Neural progenitor cell (in vitro differentiated cells): ENCODE results near the gene EDN3. TPM values are rescaled to one million over a fixed set of nuclear protein-coding genes. Genes with fewer than 3 reads are reported as not detected.

Experiments used
- DNase-seq: peaks from one replicate; pipeline ENCODE4 v3.0.0-alpha.2; 2016; ENCODE audit warnings: low spot score
- H2AFZ ChIP-seq: fragments of 200-600 bp; sonication (generic); replicated peaks from 2 replicates; pipeline ENCODE4 v1.6.1; 2016; ENCODE audit warnings: antibody characterized with exemption
- H3F3A ChIP-seq: fragments of 200-600 bp; sonication (generic); 2 replicates; pipeline ENCODE4 v1.6.1; 2016; ENCODE audit warnings: antibody characterized with exemption, low read depth
- H3K27ac ChIP-seq: fragments of 200-600 bp; sonication (generic); 2 replicates; pipeline ENCODE4 v1.5.1; 2016; ENCODE audit warnings: mild to moderate bottlenecking
- H3K27me3 ChIP-seq: fragments of 200-600 bp; sonication (generic); 2 replicates; pipeline ENCODE4 v1.6.1; 2016; ENCODE audit warnings: mild to moderate bottlenecking, moderate library complexity
- H3K36me3 ChIP-seq: fragments of 200-600 bp; sonication (generic); 2 replicates; pipeline ENCODE4 v1.5.1; 2016
- H3K4me1 ChIP-seq: fragments of 200-600 bp; sonication (generic); 2 replicates; pipeline ENCODE4 v1.6.1; 2016; ENCODE audit warnings: mixed run types
- H3K4me2 ChIP-seq: fragments of 200-600 bp; sonication (generic); 2 replicates; pipeline ENCODE4 v1.6.1; 2016
- H3K4me3 ChIP-seq: fragments of 200-600 bp; sonication (generic); 2 replicates; pipeline ENCODE4 v1.5.1; 2016
- H3K79me2 ChIP-seq: fragments of 200-600 bp; sonication (generic); 2 replicates; pipeline ENCODE4 v1.6.1; 2016; ENCODE audit warnings: low read depth
- H3K9ac ChIP-seq: fragments of 200-600 bp; sonication (generic); 2 replicates; pipeline ENCODE4 v1.6.1; 2016
- H3K9me3 ChIP-seq: fragments of 200-600 bp; sonication (generic); 2 replicates; pipeline ENCODE4 v1.5.1; 2016; ENCODE audit warnings: low read depth
- H4K20me1 ChIP-seq: fragments of 200-600 bp; sonication (generic); 2 replicates; pipeline ENCODE4 v1.6.1; 2016; ENCODE audit warnings: low read depth
- H3K27ac Mint-ChIP-seq: 3 replicates; pipeline ENCODE4 v1.8.0; 2021; ENCODE audit warnings: mixed read lengths
- H3K27me3 Mint-ChIP-seq: 2 replicates; pipeline ENCODE4 v1.8.0; 2022; ENCODE audit warnings: low read depth, mild to moderate bottlenecking, inconsistent platforms, moderate library complexity, mixed read lengths; ENCODE audit not compliant: insufficient read depth
- H3K36me3 Mint-ChIP-seq: 3 replicates; pipeline ENCODE4 v1.8.0; 2021; ENCODE audit warnings: mixed read lengths
- H3K4me1 Mint-ChIP-seq: 3 replicates; pipeline ENCODE4 v1.8.0; 2021; ENCODE audit warnings: mixed read lengths
- H3K4me3 Mint-ChIP-seq: 3 replicates; pipeline ENCODE4 v1.8.0; 2021; ENCODE audit warnings: mild to moderate bottlenecking, moderate library complexity, mixed read lengths
- H3K9me3 Mint-ChIP-seq: 3 replicates; pipeline ENCODE4 v1.8.0; 2020; ENCODE audit warnings: mixed read lengths
- EZH2 ChIP-seq: fragments of 200-600 bp; sonication (generic); IDR thresholded peaks from 2 replicates; pipeline ENCODE4 v1.6.1; 2017; ENCODE audit warnings: antibody characterized with exemption, mild to moderate bottlenecking, moderate library complexity
- EZH2phosphoT487 ChIP-seq: fragments of 200-600 bp; sonication (generic); IDR thresholded peaks from 2 replicates; pipeline ENCODE4 v1.6.1; 2017; ENCODE audit warnings: antibody characterized with exemption
- total RNA-seq: library from RNA; depleted of rRNA; stranded (reverse); fragments of >200 nt; gene quantifications from 2 replicates; pipeline ENCODE4 v1.2.3, GENCODE V29; 2015; ENCODE audit warnings: low replicate concordance
- TF ChIP-seq, protein P1 (sequence below): fragments of 200-600 bp; sonication (generic); IDR thresholded peaks from 2 replicates; pipeline ENCODE4 v1.5.1; 2017; ENCODE audit warnings: antibody characterized with exemption, mild to moderate bottlenecking

Gene EDN3
- total RNA-seq, 1 donor from 2014 or later: not detected

DNA sequence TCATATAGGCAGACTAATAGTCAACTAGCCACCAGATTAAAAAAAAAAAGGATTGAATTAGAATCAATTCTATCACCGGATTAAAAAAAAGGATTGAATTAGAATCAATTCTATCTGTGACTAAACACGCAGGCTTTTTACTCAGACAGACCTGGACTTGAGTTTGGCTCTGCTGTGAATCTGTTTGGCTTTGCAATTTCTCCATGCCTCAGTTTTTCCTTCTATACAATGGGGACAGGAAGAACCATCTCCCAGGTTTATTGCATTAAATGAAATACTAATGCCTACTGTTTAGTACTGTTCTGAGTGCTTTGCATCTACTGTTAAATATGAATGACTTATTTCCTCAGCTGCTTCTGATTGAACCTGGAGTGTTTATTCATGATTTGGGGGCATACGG is 30.0 kb upstream of the EDN3 start:
- Histone ChIP-seq H3K4me3 (no peak overlapping the region), H3K9ac (no peak overlapping the region), H3K36me3 (no peaks in the 10 kb centered on the region), H3K4me2 (no peak overlapping the region), H3K4me1 (peaks cover 24% of the 10 kb centered on the region), H3K79me2 (no peaks in the 10 kb centered on the region), H3F3A (peaks cover 26% of the 10 kb centered on the region), H4K20me1 (no peaks in the 10 kb centered on the region), H3K9me3 (no peaks in the 10 kb centered on the region), H2AFZ (no peak overlapping the region), H3K27me3 (peaks cover 5% of the 10 kb centered on the region), H3K27ac (no peak overlapping the region)
- Mint-ChIP-seq H3K36me3 (no peaks in the 10 kb centered on the region), H3K27me3 (peaks cover 19% of the 10 kb centered on the region), H3K9me3 (no peaks in the 10 kb centered on the region), H3K4me3 (no peak overlapping the region), H3K4me1 (peaks cover 19% of the 10 kb centered on the region), H3K27ac (no peak overlapping the region)
- TF ChIP-seq, protein P1, sequence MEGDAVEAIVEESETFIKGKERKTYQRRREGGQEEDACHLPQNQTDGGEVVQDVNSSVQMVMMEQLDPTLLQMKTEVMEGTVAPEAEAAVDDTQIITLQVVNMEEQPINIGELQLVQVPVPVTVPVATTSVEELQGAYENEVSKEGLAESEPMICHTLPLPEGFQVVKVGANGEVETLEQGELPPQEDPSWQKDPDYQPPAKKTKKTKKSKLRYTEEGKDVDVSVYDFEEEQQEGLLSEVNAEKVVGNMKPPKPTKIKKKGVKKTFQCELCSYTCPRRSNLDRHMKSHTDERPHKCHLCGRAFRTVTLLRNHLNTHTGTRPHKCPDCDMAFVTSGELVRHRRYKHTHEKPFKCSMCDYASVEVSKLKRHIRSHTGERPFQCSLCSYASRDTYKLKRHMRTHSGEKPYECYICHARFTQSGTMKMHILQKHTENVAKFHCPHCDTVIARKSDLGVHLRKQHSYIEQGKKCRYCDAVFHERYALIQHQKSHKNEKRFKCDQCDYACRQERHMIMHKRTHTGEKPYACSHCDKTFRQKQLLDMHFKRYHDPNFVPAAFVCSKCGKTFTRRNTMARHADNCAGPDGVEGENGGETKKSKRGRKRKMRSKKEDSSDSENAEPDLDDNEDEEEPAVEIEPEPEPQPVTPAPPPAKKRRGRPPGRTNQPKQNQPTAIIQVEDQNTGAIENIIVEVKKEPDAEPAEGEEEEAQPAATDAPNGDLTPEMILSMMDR: no peak
- no peak for TF ChIP-seq EZH2phosphoT487
- TF ChIP-seq EZH2: no peak
- DNase-seq: no peak

DNA sequence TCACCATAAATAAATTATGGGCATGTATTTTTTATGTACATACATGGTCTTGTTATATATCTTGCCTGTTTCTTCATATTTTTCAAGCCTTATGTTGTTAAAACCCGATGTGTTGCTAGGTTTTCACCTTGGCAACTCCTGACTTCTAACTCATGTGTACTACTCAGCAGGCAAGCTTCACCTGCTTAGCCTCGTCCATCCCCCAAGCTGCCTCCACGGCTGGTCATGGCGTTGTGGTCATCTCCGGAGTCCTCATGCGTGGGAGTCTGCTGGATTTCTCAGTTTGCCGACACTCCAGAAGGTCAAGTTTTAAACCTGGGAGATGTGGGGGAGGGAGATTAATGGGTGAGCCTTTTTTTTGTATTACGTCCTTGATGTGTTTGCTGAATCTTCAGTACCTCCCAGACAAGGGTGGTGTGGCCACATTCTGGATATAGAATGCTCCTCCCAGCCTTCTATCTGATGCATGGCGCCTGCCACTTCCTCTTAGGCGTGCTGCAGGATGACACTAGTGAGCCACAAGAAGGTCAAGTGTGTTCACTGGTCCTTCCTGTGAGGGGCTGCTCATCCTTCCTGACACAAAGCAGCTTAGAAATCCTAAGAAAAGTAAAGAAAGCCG is 26.6 kb upstream of the EDN3 start:
- H3K79me2 ChIP-seq: no peaks in the 10 kb centered on the region
- no peak overlapping the region for H3K4me2 ChIP-seq
- no peaks in the 10 kb centered on the region for H4K20me1 ChIP-seq
- TF ChIP-seq EZH2 (no peak), EZH2phosphoT487 (no peak)
- TF ChIP-seq, protein P1: no peak
- H3K4me3 ChIP-seq: no peak overlapping the region
- no peaks in the 10 kb centered on the region for H3K36me3 ChIP-seq
- H3K4me1 ChIP-seq: peaks cover 14% of the 10 kb centered on the region
- peaks cover 17% of the 10 kb centered on the region for H3F3A ChIP-seq
- no peaks in the 10 kb centered on the region for H3K36me3 Mint-ChIP-seq
- H3K27me3 ChIP-seq: no peaks in the 10 kb centered on the region
- no peaks in the 10 kb centered on the region for H3K9me3 ChIP-seq
- H3K4me1 Mint-ChIP-seq: peaks cover 13% of the 10 kb centered on the region
- H3K4me3 Mint-ChIP-seq: no peak overlapping the region
- no peak overlapping the region for H3K9ac ChIP-seq
- no peak for DNase-seq
- no peak overlapping the region for H3K27ac Mint-ChIP-seq
- H3K27ac ChIP-seq: no peak overlapping the region
- H3K9me3 Mint-ChIP-seq: no peaks in the 10 kb centered on the region
- H2AFZ ChIP-seq: no peak overlapping the region
- H3K27me3 Mint-ChIP-seq: peaks cover 4% of the 10 kb centered on the region

DNA sequence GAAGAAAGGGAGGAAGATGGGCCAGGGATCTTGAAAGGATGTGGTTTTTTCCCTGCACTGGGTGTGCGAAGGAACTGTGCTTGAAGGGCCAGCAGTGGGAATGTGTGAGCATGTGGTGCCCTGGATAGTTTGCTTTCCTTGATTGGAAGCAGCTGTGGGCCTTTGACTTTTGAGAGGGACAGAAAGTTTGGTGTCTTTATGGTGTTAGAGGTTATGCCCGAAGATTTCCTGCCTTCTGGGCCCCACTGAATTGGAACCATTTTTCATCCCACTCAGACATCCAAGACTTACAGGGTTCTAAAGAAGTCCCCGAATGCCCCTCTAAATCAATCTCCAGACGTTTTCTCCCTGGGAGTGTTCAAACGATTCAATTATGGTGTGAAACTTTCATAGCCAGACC is 23.5 kb upstream of the EDN3 start:
- H3K9ac ChIP-seq: no peak overlapping the region
- H3K36me3 ChIP-seq: no peaks in the 10 kb centered on the region
- H3K36me3 Mint-ChIP-seq: no peaks in the 10 kb centered on the region
- no peak overlapping the region for H3K4me3 ChIP-seq
- H3K4me1 ChIP-seq: no peaks in the 10 kb centered on the region
- H3K27me3 Mint-ChIP-seq: peaks cover 2% of the 10 kb centered on the region
- no peak overlapping the region for H3K4me3 Mint-ChIP-seq
- TF ChIP-seq, protein P1: no peak
- no peak for TF ChIP-seq EZH2phosphoT487
- TF ChIP-seq EZH2: no peak
- H3K79me2 ChIP-seq: no peaks in the 10 kb centered on the region
- no peaks in the 10 kb centered on the region for H3K4me1 Mint-ChIP-seq
- no peaks in the 10 kb centered on the region for H3K9me3 Mint-ChIP-seq
- no peak overlapping the region for H3K4me2 ChIP-seq
- H3K9me3 ChIP-seq: no peaks in the 10 kb centered on the region
- no peaks in the 10 kb centered on the region for H4K20me1 ChIP-seq
- H3K27ac Mint-ChIP-seq: no peak overlapping the region
- H3K27me3 ChIP-seq: peaks cover 8% of the 10 kb centered on the region
- DNase-seq: no peak
- no peak overlapping the region for H2AFZ ChIP-seq
- H3K27ac ChIP-seq: no peak overlapping the region
- H3F3A ChIP-seq: no peaks in the 10 kb centered on the region
